ENCODE measurements around the gene ARHGDIG. TPM values are rescaled to one million over a fixed set of nuclear protein-coding genes. Genes with fewer than 3 reads are reported as not detected.
"Not testable (repeated sequence)": the region's sequence is repeated elsewhere in the genome, so short reads cannot be mapped to it uniquely, and the experiment has no call there.

ARHGDIG gene
- total RNA-seq, 1 donor from 2014 or later: 1.3 TPM

- Histone ChIP-seq H3K4me3 (peak overlapping the region; percentile 15), H3K27ac (peak overlapping the region; percentile 42)
- TF ChIP-seq CTCF (IDR thresholded peaks at IDR 0.05): no peak
These were observed 27.7 kb upstream of the ARHGDIG start for GRCh38 chr16:252366-253337.

GRCh38 chr16:253833-254232 is 26.6 kb upstream of the ARHGDIG start:
- no peaks in the 10 kb centered on the region for H3K9me3 ChIP-seq
- no peak for TF ChIP-seq CTCF (IDR thresholded peaks at IDR 0.05)
- no peak for ATAC-seq
- no peak overlapping the region for H3K4me3 ChIP-seq
- no peaks in the 10 kb centered on the region for H3K4me1 ChIP-seq
- no peaks in the 10 kb centered on the region for H3K27me3 ChIP-seq
- peaks cover 29% of the 10 kb centered on the region for H3K36me3 ChIP-seq
- no peak overlapping the region for H3K27ac ChIP-seq
- no peak for DNase-seq
- intact Hi-C loops (cut with DNase I): no loop called here

More at GRCh38 chr16:252366-253337, 27.7 kb upstream of the ARHGDIG start:
- peaks cover 29% of the 10 kb centered on the region for H3K36me3 ChIP-seq
- intact Hi-C loops (cut with DNase I): no loop called here
- H3K27me3 ChIP-seq: no peaks in the 10 kb centered on the region
- H3K4me1 ChIP-seq: no peaks in the 10 kb centered on the region
- H3K9me3 ChIP-seq: no peaks in the 10 kb centered on the region
- DNase-seq: no peak
- no peak for ATAC-seq

- DNase-seq: no peak
These were observed 25.9 kb upstream of the ARHGDIG start for GRCh38 chr16:254461-254860.

GRCh38 chr16:255183-255582 is 25.2 kb upstream of the ARHGDIG start:
- ATAC-seq (no peak), DNase-seq (no peak)
- Histone ChIP-seq H3K27me3 (no peaks in the 10 kb centered on the region), H3K27ac (no peak overlapping the region), H3K4me1 (no peaks in the 10 kb centered on the region), H3K9me3 (no peaks in the 10 kb centered on the region), H3K4me3 (no peak overlapping the region), H3K36me3 (peaks cover 30% of the 10 kb centered on the region)
- intact Hi-C loops (cut with DNase I): no loop called here
- no peak for TF ChIP-seq CTCF (IDR thresholded peaks at IDR 0.05)

More at GRCh38 chr16:254461-254860, 25.9 kb upstream of the ARHGDIG start:
- Histone ChIP-seq H3K36me3 (peaks cover 30% of the 10 kb centered on the region), H3K4me1 (no peaks in the 10 kb centered on the region), H3K27ac (no peak overlapping the region), H3K4me3 (no peak overlapping the region), H3K27me3 (no peaks in the 10 kb centered on the region), H3K9me3 (no peaks in the 10 kb centered on the region)
- no peak for ATAC-seq
- TF ChIP-seq CTCF (IDR thresholded peaks at IDR 0.05): no peak
- intact Hi-C loops (cut with DNase I): no loop called here

GRCh38 chr16:258091-258490 is 22.3 kb upstream of the ARHGDIG start:
- intact Hi-C loops (cut with DNase I); H3K4me3 ChIP-seq: not testable (repeated sequence)

GRCh38 chr16:259226-259625 is 21.2 kb upstream of the ARHGDIG start:
- Histone ChIP-seq H3K4me1 (no peaks in the 10 kb centered on the region), H3K9me3 (no peaks in the 10 kb centered on the region), H3K27ac (no peak overlapping the region), H3K4me3 (no peak overlapping the region), H3K36me3 (peaks cover 53% of the 10 kb centered on the region), H3K27me3 (no peaks in the 10 kb centered on the region)
- no peak for ATAC-seq
- intact Hi-C loops (cut with DNase I): no loop called here
- DNase-seq: no peak
- TF ChIP-seq CTCF (IDR thresholded peaks at IDR 0.05): no peak

More at GRCh38 chr16:258091-258490, 22.3 kb upstream of the ARHGDIG start:
- not testable (repeated sequence) for H3K27ac ChIP-seq, H3K27me3 ChIP-seq, ATAC-seq, DNase-seq, H3K9me3 ChIP-seq, H3K4me1 ChIP-seq
- peaks cover 44% of the 10 kb centered on the region for H3K36me3 ChIP-seq
